Neural cell (in vitro differentiated cells): Measurements from ENCODE around the gene NDC1. TPM values are rescaled to one million over a fixed set of nuclear protein-coding genes. Genes with fewer than 3 reads are reported as not detected.

Source experiments
- H2AFZ ChIP-seq: fragments of 200-600, 300-800 bp; sonication (generic), shearing (Covaris generic); 2 replicates; pipeline ENCODE4 v1.6.0; 2014; ENCODE audit warnings: low read depth, mild to moderate bottlenecking, antibody characterized with exemption, low read length, moderate library complexity
- H3F3A ChIP-seq: fragments of 200-600 bp; shearing (Covaris generic); 2 replicates; pipeline ENCODE4 v1.6.1; 2016; ENCODE audit warnings: mild to moderate bottlenecking, moderate library complexity, mixed read lengths, antibody characterized with exemption, low read length; ENCODE audit not compliant: insufficient read depth, poor library complexity, severe bottlenecking
- H3K27ac ChIP-seq: fragments of 200-600, 300-800 bp; sonication (generic), shearing (Covaris generic); 2 replicates; pipeline ENCODE4 v1.5.1; 2014; ENCODE audit warnings: mild to moderate bottlenecking, low read length, moderate library complexity
- H3K27me3 ChIP-seq: fragments of 300-800, 200-600 bp; sonication (generic), shearing (Covaris generic); 2 replicates; pipeline ENCODE4 v1.6.0; 2014; ENCODE audit warnings: mild to moderate bottlenecking, low read depth, low read length, moderate library complexity; ENCODE audit not compliant: insufficient read depth
- H3K36me3 ChIP-seq: fragments of 300-800, 200-600 bp; sonication (generic), shearing (Covaris generic); 2 replicates; pipeline ENCODE4 v1.5.1; 2014; ENCODE audit warnings: mild to moderate bottlenecking, antibody characterized with exemption, low read length, moderate library complexity; ENCODE audit not compliant: insufficient read depth
- H3K4me2 ChIP-seq: fragments of 300-800, 200-600 bp; sonication (generic), shearing (Covaris generic); 2 replicates; pipeline ENCODE4 v1.6.0; 2014; ENCODE audit warnings: mild to moderate bottlenecking, low read length
- H3K4me3 ChIP-seq: fragments of 300-800, 200-600 bp; sonication (generic), shearing (Covaris generic); 2 replicates; pipeline ENCODE4 v1.5.1; 2014; ENCODE audit warnings: mild to moderate bottlenecking, low read length, moderate library complexity
- H3K79me2 ChIP-seq: fragments of 200-600 bp; shearing (Covaris generic); replicated peaks from 2 replicates; pipeline ENCODE4 v1.6.0; 2014; ENCODE audit warnings: mild to moderate bottlenecking, low read length, moderate library complexity; ENCODE audit not compliant: insufficient read depth
- H3K9ac ChIP-seq: fragments of 300-800, 200-600 bp; sonication (generic), shearing (Covaris generic); 2 replicates; pipeline ENCODE4 v1.6.1; 2016; ENCODE audit warnings: mild to moderate bottlenecking, low read length, mixed read lengths
- H3K9me2 ChIP-seq: fragments of 200-600 bp; shearing (Covaris generic); 2 replicates; pipeline ENCODE4 v1.6.1; 2016; ENCODE audit warnings: mild to moderate bottlenecking, low read length, mixed read lengths; ENCODE audit not compliant: insufficient read depth
- H3K9me3 ChIP-seq: fragments of 200-600, 300-800 bp; sonication (generic), shearing (Covaris generic); 2 replicates; pipeline ENCODE4 v1.6.1; 2016; ENCODE audit warnings: mild to moderate bottlenecking, mixed run types, low read length, moderate library complexity, mixed read lengths
- H4K20me1 ChIP-seq: fragments of 200-600 bp; shearing (Covaris generic); 2 replicates; pipeline ENCODE4 v1.6.1; 2016; ENCODE audit warnings: mild to moderate bottlenecking, mixed run types; ENCODE audit not compliant: insufficient read depth
- EP300 ChIP-seq: fragments of 450-650 bp; conservative IDR thresholded peaks from 2 replicates; pipeline ENCODE4 v1.6.1; 2014; ENCODE audit warnings: antibody characterized with exemption, mild to moderate bottlenecking, moderate library complexity; ENCODE audit not compliant: poor library complexity, severe bottlenecking
- EZH2 ChIP-seq: fragments of 200-600, 300-800 bp; shearing (Covaris generic), sonication (generic); IDR thresholded peaks from 2 replicates; pipeline ENCODE4 v1.6.1; 2014; ENCODE audit warnings: antibody characterized with exemption, low read length, borderline replicate concordance, mild to moderate bottlenecking; ENCODE audit not compliant: insufficient read depth, poor library complexity, severe bottlenecking
- MXI1 ChIP-seq: fragments of 450-650 bp; conservative IDR thresholded peaks from 2 replicates; pipeline ENCODE4 v1.6.1; 2014; ENCODE audit warnings: antibody characterized with exemption, mild to moderate bottlenecking; ENCODE audit not compliant: poor library complexity, severe bottlenecking
- POLR2AphosphoS5 ChIP-seq: IDR thresholded peaks from 2 replicates; pipeline ENCODE4 v1.6.1; 2012
- RAD21 ChIP-seq: fragments of 450-650 bp; conservative IDR thresholded peaks from 2 replicates; pipeline ENCODE4 v1.6.1; 2014; ENCODE audit warnings: antibody characterized with exemption, mild to moderate bottlenecking, moderate library complexity
- SMC3 ChIP-seq: fragments of 450-650 bp; conservative IDR thresholded peaks from 2 replicates; pipeline ENCODE4 v1.6.1; 2014; ENCODE audit warnings: antibody characterized with exemption, mild to moderate bottlenecking, moderate library complexity; ENCODE audit not compliant: poor library complexity
- TAF1 ChIP-seq: IDR thresholded peaks from 2 replicates; pipeline ENCODE4 v1.6.1; 2012; ENCODE audit warnings: low read depth
- polyA plus RNA-seq: library from polyadenylated mRNA; depleted of rRNA; stranded (reverse); fragments of >200 nt; gene quantifications from 2 replicates; pipeline ENCODE4 v1.2.3, GENCODE V29; 2014
- TF ChIP-seq, protein P1 (sequence below): IDR thresholded peaks from 2 replicates; pipeline ENCODE4 v1.6.1; 2012; ENCODE audit warnings: borderline replicate concordance
- TF ChIP-seq, protein P2 (sequence below): fragments of 450-650 bp; IDR thresholded peaks from 2 replicates; pipeline ENCODE4 v1.5.1; 2014; ENCODE audit warnings: antibody characterized with exemption, mild to moderate bottlenecking, moderate library complexity; ENCODE audit not compliant: poor library complexity, severe bottlenecking

NDC1 gene
- polyA plus RNA-seq, 1 donor from 2014 or later = 18.0 TPM

DNA sequence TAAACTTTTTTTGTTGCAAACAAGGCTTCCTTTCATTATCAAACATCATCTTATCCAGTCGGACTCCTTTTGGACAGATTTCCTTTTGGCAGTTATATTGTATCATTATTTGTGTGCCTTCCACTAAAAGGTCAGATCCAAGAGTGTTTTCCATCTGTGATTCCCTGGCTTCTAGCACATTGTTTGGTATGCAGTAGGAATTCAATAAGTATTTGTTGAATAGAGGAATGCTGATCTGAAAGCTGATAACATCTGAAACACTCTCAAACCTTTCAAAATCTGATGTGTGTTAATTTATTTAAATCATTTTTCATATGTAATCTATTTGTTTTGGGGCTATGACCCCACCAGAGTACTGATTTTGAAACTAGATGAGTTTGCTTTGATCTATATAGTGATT is 39.0 kb downstream of the NDC1 start:
- Histone ChIP-seq H3K4me3 (no peak overlapping the region), H3K9me2 (no peaks in the 10 kb centered on the region), H3K36me3 (no peaks in the 10 kb centered on the region), H4K20me1 (no peaks in the 10 kb centered on the region), H3K4me2 (no peak overlapping the region), H3K9me3 (no peaks in the 10 kb centered on the region), H3F3A (no peaks in the 10 kb centered on the region), H3K27me3 (no peaks in the 10 kb centered on the region), H3K9ac (no peak overlapping the region), H3K79me2 (no peaks in the 10 kb centered on the region), H3K27ac (no peak overlapping the region), H2AFZ (no peak overlapping the region)
- TF ChIP-seq POLR2AphosphoS5 (no peak), EZH2 (no peak), EP300 (no peak), MXI1 (no peak), SMC3 (no peak), RAD21 (no peak)
- TF ChIP-seq, protein P1, sequence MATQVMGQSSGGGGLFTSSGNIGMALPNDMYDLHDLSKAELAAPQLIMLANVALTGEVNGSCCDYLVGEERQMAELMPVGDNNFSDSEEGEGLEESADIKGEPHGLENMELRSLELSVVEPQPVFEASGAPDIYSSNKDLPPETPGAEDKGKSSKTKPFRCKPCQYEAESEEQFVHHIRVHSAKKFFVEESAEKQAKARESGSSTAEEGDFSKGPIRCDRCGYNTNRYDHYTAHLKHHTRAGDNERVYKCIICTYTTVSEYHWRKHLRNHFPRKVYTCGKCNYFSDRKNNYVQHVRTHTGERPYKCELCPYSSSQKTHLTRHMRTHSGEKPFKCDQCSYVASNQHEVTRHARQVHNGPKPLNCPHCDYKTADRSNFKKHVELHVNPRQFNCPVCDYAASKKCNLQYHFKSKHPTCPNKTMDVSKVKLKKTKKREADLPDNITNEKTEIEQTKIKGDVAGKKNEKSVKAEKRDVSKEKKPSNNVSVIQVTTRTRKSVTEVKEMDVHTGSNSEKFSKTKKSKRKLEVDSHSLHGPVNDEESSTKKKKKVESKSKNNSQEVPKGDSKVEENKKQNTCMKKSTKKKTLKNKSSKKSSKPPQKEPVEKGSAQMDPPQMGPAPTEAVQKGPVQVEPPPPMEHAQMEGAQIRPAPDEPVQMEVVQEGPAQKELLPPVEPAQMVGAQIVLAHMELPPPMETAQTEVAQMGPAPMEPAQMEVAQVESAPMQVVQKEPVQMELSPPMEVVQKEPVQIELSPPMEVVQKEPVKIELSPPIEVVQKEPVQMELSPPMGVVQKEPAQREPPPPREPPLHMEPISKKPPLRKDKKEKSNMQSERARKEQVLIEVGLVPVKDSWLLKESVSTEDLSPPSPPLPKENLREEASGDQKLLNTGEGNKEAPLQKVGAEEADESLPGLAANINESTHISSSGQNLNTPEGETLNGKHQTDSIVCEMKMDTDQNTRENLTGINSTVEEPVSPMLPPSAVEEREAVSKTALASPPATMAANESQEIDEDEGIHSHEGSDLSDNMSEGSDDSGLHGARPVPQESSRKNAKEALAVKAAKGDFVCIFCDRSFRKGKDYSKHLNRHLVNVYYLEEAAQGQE = no peak
- TF ChIP-seq, protein P2, sequence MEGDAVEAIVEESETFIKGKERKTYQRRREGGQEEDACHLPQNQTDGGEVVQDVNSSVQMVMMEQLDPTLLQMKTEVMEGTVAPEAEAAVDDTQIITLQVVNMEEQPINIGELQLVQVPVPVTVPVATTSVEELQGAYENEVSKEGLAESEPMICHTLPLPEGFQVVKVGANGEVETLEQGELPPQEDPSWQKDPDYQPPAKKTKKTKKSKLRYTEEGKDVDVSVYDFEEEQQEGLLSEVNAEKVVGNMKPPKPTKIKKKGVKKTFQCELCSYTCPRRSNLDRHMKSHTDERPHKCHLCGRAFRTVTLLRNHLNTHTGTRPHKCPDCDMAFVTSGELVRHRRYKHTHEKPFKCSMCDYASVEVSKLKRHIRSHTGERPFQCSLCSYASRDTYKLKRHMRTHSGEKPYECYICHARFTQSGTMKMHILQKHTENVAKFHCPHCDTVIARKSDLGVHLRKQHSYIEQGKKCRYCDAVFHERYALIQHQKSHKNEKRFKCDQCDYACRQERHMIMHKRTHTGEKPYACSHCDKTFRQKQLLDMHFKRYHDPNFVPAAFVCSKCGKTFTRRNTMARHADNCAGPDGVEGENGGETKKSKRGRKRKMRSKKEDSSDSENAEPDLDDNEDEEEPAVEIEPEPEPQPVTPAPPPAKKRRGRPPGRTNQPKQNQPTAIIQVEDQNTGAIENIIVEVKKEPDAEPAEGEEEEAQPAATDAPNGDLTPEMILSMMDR = no peak

DNA sequence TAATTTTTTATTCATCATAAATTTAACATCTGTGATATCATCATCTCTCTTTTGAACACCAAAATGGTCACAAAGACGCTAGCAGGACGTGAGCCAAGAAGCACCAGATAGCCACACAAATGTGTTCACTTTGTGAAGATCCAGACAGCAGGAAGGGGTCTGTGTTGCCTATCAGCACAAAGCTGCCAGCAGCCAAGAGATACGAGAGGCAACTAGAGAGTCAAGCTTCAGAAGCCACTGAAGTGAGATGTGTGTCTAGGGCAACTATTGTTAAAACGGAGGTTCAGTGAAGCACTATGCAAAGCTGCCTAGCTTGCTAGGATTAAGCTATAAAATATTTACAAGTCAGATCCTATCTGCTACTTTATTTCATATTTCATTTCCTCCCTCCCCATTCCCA is 45.3 kb downstream of the NDC1 start:
- no peaks in the 10 kb centered on the region for H3K36me3 ChIP-seq
- H3K9me2 ChIP-seq = no peaks in the 10 kb centered on the region
- H3K4me3 ChIP-seq = no peak overlapping the region
- no peaks in the 10 kb centered on the region for H3K9me3 ChIP-seq
- H4K20me1 ChIP-seq = no peaks in the 10 kb centered on the region
- no peak overlapping the region for H3K9ac ChIP-seq
- no peaks in the 10 kb centered on the region for H3F3A ChIP-seq
- H3K79me2 ChIP-seq = no peaks in the 10 kb centered on the region
- H3K27me3 ChIP-seq = no peaks in the 10 kb centered on the region
- no peak overlapping the region for H2AFZ ChIP-seq
- H3K27ac ChIP-seq = no peak overlapping the region
- TF ChIP-seq EP300 = no peak
- no peak for TF ChIP-seq MXI1
- TF ChIP-seq POLR2AphosphoS5 = no peak
- no peak for TF ChIP-seq TAF1
- TF ChIP-seq, protein P2 = no peak
- TF ChIP-seq SMC3 = no peak
- no peak for TF ChIP-seq RAD21
- TF ChIP-seq, protein P1 = no peak
- no peak for TF ChIP-seq EZH2
- H3K4me2 ChIP-seq = no peak overlapping the region
